A673 (cell line): ENCODE data around the gene PRPF38A. TPM values are rescaled to one million over a fixed set of nuclear protein-coding genes. Genes with fewer than 3 reads are reported as not detected.

Source experiments
- Bru-seq: library from RNA; stranded (reverse); fragments of 400-500 nt; gene quantifications from one replicate; lab custom pipeline; 2021; lab: Mats Ljungman, UMichigan
- BruChase-seq, 2 experiments: library from RNA; stranded (reverse); fragments of 400-500 nt; gene quantifications; one replicate each; lab custom pipeline; 2021; lab: Mats Ljungman, UMichigan
- BruUV-seq: library from RNA; stranded (reverse); fragments of 400-500 nt; replicated peaks from 2 replicates; lab custom pipeline; 2021; lab: Mats Ljungman, UMichigan
- CTCF ChIA-PET: fragments of 300-600 bp; sonication (Branson Sonifier 250); formaldehyde crosslinking; loops from one replicate; lab custom pipeline; 2022; ENCODE audit warnings: antibody characterized with exemption; lab: Charles Lee
- POLR2A ChIA-PET: fragments of 300-600 bp; sonication (Branson Sonifier 250); formaldehyde crosslinking; loops from one replicate; lab custom pipeline; 2022; ENCODE audit warnings: antibody characterized with exemption; ENCODE audit not compliant: low non-redundant PET; lab: Charles Lee
- DNase-seq: peaks from one replicate; pipeline ENCODE4 v3.0.0-alpha.2; 2015; ENCODE audit warnings: low spot score
- H3K27ac ChIP-seq: fragments of 200-600 bp; sonication (generic); 2 replicates; pipeline ENCODE4 v1.5.1; 2016; ENCODE audit warnings: mixed run types, low read depth, mild to moderate bottlenecking, mixed read lengths, antibody characterized with exemption, low read length; ENCODE audit not compliant: poor library complexity, severe bottlenecking
- H3K27me3 ChIP-seq: fragments of 200-600 bp; sonication (generic); replicated peaks from 2 replicates; pipeline ENCODE4 v1.6.1; 2017; ENCODE audit warnings: mixed run types, low read depth, mild to moderate bottlenecking, mixed read lengths, antibody characterized with exemption, low read length; ENCODE audit not compliant: insufficient read depth, poor library complexity
- H3K36me3 ChIP-seq: fragments of 200-600 bp; sonication (generic); 2 replicates; pipeline ENCODE4 v1.6.1; 2016; ENCODE audit warnings: mixed run types, mild to moderate bottlenecking, mixed read lengths, antibody characterized with exemption, low read length; ENCODE audit not compliant: insufficient read depth, poor library complexity, severe bottlenecking
- H3K4me1 ChIP-seq: fragments of 200-600 bp; sonication (generic); 2 replicates; pipeline ENCODE4 v1.6.1; 2017; ENCODE audit warnings: mixed run types, mild to moderate bottlenecking, mixed read lengths, antibody characterized with exemption, low read length; ENCODE audit not compliant: insufficient read depth, poor library complexity, severe bottlenecking
- H3K4me3 ChIP-seq: fragments of 200-600 bp; sonication (generic); 2 replicates; pipeline ENCODE4 v1.5.1; 2016; ENCODE audit warnings: low read depth, mixed run types, mild to moderate bottlenecking, mixed read lengths, low read length; ENCODE audit not compliant: poor library complexity, severe bottlenecking
- H3K9me3 ChIP-seq: fragments of 200-600 bp; sonication (generic); 2 replicates; pipeline ENCODE4 v1.6.1; 2016; ENCODE audit warnings: mixed run types, low read depth, mild to moderate bottlenecking, mixed read lengths, antibody characterized with exemption, low read length; ENCODE audit not compliant: poor library complexity, severe bottlenecking
- CTCF ChIP-seq: fragments of 300-800, 200-600 bp; sonication (generic); conservative IDR thresholded peaks from 2 replicates; pipeline ENCODE4 v1.5.1; 2017; ENCODE audit warnings: low read depth, mild to moderate bottlenecking, antibody characterized with exemption, low read length, moderate library complexity, mixed read lengths
- EZH2 ChIP-seq: fragments of 200-600 bp; sonication (generic); IDR thresholded peaks from 2 replicates; pipeline ENCODE4 v1.6.1; 2017; ENCODE audit warnings: borderline replicate concordance, low read depth, mild to moderate bottlenecking, mixed read lengths, antibody characterized with exemption, low read length; ENCODE audit not compliant: poor library complexity, severe bottlenecking
- intact Hi-C: fragments of 100-400 bp; cut with micrococcal nuclease; formaldehyde crosslinking; loops from one replicate; pipeline ENCODE4 v1.10.0; 2022; ENCODE audit not compliant: unreplicated experiment
- long read RNA-seq: library from polyadenylated mRNA; stranded (forward); transcript quantifications from one replicate; pipeline ENCODE4 v2.0.0, GENCODE V29; 2022
- total RNA-seq: library from RNA; stranded (reverse); gene quantifications from 2 replicates; pipeline ENCODE4 v1.2.3, GENCODE V29; 2021

Gene PRPF38A, protein sequence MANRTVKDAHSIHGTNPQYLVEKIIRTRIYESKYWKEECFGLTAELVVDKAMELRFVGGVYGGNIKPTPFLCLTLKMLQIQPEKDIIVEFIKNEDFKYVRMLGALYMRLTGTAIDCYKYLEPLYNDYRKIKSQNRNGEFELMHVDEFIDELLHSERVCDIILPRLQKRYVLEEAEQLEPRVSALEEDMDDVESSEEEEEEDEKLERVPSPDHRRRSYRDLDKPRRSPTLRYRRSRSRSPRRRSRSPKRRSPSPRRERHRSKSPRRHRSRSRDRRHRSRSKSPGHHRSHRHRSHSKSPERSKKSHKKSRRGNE
- total RNA-seq (83.2 and 95.7 TPM in 2 replicates), Bru-seq, nascent RNA (percentile 91 among the genes with signal in this experiment), BruChase-seq, experiment 1, labeled RNA remaining after a 2-hour chase (percentile 93 among the genes with signal in this experiment), BruChase-seq, experiment 2, labeled RNA remaining after a 6-hour chase (percentile 94 among the genes with signal in this experiment)
- long read RNA-seq, full-length matches to known transcripts: 189 of 203 reads
- long read RNA-seq, partial matches to known transcripts: 2 of 203 reads
- long read RNA-seq, other reads (novel, unspliced or antisense): 12 of 203 reads

- H3K36me3 ChIP-seq: peaks cover 51% of the 10 kb centered on the region
- TF ChIP-seq CTCF: peak; percentile 38
- no peak for TF ChIP-seq EZH2
- H3K4me3 ChIP-seq: peak within 1 kb of the TSS; percentile 83
- ChIA-PET POLR2A (interaction anchor here (0.8 to 1.2 kb wide), 2 partner anchors 149 to 349 kb away, joined by 3 to 10 read pairs; partner anchors contain the start of genes TUT4 and TXNDC12), CTCF (interaction anchor here (0.9 kb wide), 1 partner anchor 282 kb away, joined by 3 read pairs; no protein-coding TSS in a partner anchor)
- H3K4me1 ChIP-seq: peaks cover 13% of the 10 kb centered on the region
- H3K9me3 ChIP-seq: no peaks in the 10 kb centered on the region
- TSS peak; percentile 72 for BruUV-seq
- H3K27ac ChIP-seq: peak within 1 kb of the TSS; percentile 95
- no peaks in the 10 kb centered on the region for H3K27me3 ChIP-seq
- DNase-seq: peak; percentile 99
- intact Hi-C loops: no loop called here
Measured at GRCh38 chr1:52404116-52404974, at the start of gene PRPF38A, which contains the start of gene ORC1. Gene PRPF38A, plus strand, starts transcription at chr1:52404602. Its CDS starts 148 bp downstream, at chr1:52404750. Gene ORC1, minus strand, starts transcription at chr1:52404423. Its CDS starts 2,200 bp downstream, at chr1:52402223.

DNA sequence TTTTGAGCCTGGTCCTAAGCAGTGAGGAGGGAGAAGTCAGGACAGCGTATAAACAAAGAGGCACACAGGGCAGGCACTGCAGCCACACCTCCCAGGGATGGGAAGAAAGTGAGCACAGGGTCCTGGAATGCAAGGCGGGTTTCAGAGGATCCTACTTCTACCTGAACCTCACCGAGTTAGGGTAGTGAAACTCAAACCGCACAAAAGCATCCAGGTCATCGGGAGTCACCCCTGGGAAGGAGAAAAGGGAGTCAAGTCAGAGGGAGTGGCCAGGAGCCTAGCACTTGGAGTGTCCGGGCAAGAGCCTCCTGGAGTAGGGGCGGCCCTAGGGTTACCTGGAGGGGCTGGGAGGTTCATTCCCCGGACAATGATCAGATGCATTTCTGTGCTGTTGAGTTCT lies 49.0 kb upstream of the PRPF38A start:
- no peak overlapping the region for H3K27ac ChIP-seq
- BruUV-seq: no TSS peak
- TF ChIP-seq EZH2 (no peak), CTCF (no peak)
- H3K36me3 ChIP-seq: peaks cover 78% of the 10 kb centered on the region
- intact Hi-C loops: no loop called here
- ChIA-PET POLR2A (no interaction called here), CTCF (no interaction called here)
- no peaks in the 10 kb centered on the region for H3K27me3 ChIP-seq
- H3K9me3 ChIP-seq: no peaks in the 10 kb centered on the region
- no peaks in the 10 kb centered on the region for H3K4me1 ChIP-seq
- no peak for DNase-seq
- no peak overlapping the region for H3K4me3 ChIP-seq

- Histone ChIP-seq H3K36me3 (peaks cover 84% of the 10 kb centered on the region), H3K4me3 (no peak overlapping the region), H3K27ac (no peak overlapping the region), H3K27me3 (no peaks in the 10 kb centered on the region), H3K9me3 (no peaks in the 10 kb centered on the region), H3K4me1 (no peaks in the 10 kb centered on the region)
- no peak for TF ChIP-seq EZH2
- no TSS peak for BruUV-seq
- intact Hi-C loops: no loop called here
- DNase-seq: no peak
- ChIA-PET CTCF (no interaction called here), POLR2A (no interaction called here)
Measured at GRCh38 chr1:52355847-52356505, 48.4 kb upstream of the PRPF38A start.
